HL-60 (cell line): ENCODE data around the gene STAC3.

Experiments used
- DNase-seq, 2 experiments: peaks; one replicate each; pipeline ENCODE4 v3.0.0-alpha.2; 2010 to 2020; ENCODE audit warnings: low read depth in 1 of 2, low spot score in 1 of 2
- H3K27ac ChIP-seq: fragments of 250-450 bp; sonication (Bioruptor Pico); replicated peaks from 2 replicates; pipeline ENCODE4 v1.5.1; 2020; ENCODE audit warnings: mild to moderate bottlenecking, moderate library complexity
- H3K27me3 ChIP-seq: fragments of 250-450 bp; sonication (Bioruptor Pico); 2 replicates; pipeline ENCODE4 v1.5.1; 2021; ENCODE audit warnings: mild to moderate bottlenecking, moderate library complexity; ENCODE audit not compliant: insufficient read depth, poor library complexity, severe bottlenecking
- H3K4me3 ChIP-seq: replicated peaks from 2 replicates; pipeline ENCODE4 v1.5.1; 2011; ENCODE audit warnings: mild to moderate bottlenecking, control low read depth, low read length; ENCODE audit not compliant: insufficient read depth
- CTCF ChIP-seq: IDR thresholded peaks from one replicate; pipeline ENCODE4 v1.5.1; 2011; ENCODE audit warnings: low read length, control low read depth, inconsistent platforms; ENCODE audit not compliant: insufficient read depth
- GABPA ChIP-seq: IDR thresholded peaks from 2 replicates; pipeline ENCODE4 v1.6.1; 2012; ENCODE audit warnings: low read depth
- POLR2AphosphoS5 ChIP-seq: IDR thresholded peaks from 2 replicates; pipeline ENCODE4 v1.6.1; 2012; ENCODE audit warnings: low read depth
- SPI1 ChIP-seq: IDR thresholded peaks from 2 replicates; pipeline ENCODE4 v1.6.1; 2012; ENCODE audit warnings: low read depth, mild to moderate bottlenecking, borderline replicate concordance
- TF ChIP-seq, protein P1 (sequence below): IDR thresholded peaks from 2 replicates; pipeline ENCODE4 v1.6.1; 2012; ENCODE audit warnings: low read depth; ENCODE audit not compliant: insufficient replicate concordance

The STAC3 gene

DNA sequence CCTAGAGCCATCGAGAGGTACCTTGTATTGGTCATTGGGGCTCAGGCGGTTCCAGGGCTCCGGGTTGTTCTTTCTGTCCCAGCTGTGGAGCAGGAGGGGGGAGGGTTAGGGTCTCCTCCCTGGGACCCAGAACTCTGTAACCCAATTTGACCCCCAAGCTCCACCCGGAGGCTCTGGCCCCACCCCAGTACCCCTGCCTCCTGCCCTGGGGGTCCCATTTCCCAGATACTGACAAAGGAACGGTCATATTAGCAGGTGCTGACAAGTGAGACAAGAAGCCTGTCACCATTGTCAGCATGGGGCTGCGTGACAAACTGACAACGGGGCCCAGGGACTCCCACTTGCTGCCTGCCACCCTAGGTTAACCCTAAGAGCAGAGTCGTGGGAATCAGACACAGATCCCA lies 15.3 kb downstream of the STAC3 start:
- H3K27me3 ChIP-seq = peaks cover 2% of the 10 kb centered on the region
- no peak for DNase-seq
- H3K27ac ChIP-seq = no peak overlapping the region
- no peak overlapping the region for H3K4me3 ChIP-seq
- TF ChIP-seq GABPA = no peak
- TF ChIP-seq SPI1 = no peak
- TF ChIP-seq POLR2AphosphoS5 = no peak
- TF ChIP-seq, protein P1, sequence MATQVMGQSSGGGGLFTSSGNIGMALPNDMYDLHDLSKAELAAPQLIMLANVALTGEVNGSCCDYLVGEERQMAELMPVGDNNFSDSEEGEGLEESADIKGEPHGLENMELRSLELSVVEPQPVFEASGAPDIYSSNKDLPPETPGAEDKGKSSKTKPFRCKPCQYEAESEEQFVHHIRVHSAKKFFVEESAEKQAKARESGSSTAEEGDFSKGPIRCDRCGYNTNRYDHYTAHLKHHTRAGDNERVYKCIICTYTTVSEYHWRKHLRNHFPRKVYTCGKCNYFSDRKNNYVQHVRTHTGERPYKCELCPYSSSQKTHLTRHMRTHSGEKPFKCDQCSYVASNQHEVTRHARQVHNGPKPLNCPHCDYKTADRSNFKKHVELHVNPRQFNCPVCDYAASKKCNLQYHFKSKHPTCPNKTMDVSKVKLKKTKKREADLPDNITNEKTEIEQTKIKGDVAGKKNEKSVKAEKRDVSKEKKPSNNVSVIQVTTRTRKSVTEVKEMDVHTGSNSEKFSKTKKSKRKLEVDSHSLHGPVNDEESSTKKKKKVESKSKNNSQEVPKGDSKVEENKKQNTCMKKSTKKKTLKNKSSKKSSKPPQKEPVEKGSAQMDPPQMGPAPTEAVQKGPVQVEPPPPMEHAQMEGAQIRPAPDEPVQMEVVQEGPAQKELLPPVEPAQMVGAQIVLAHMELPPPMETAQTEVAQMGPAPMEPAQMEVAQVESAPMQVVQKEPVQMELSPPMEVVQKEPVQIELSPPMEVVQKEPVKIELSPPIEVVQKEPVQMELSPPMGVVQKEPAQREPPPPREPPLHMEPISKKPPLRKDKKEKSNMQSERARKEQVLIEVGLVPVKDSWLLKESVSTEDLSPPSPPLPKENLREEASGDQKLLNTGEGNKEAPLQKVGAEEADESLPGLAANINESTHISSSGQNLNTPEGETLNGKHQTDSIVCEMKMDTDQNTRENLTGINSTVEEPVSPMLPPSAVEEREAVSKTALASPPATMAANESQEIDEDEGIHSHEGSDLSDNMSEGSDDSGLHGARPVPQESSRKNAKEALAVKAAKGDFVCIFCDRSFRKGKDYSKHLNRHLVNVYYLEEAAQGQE = no peak
- TF ChIP-seq CTCF = no peak

DNA sequence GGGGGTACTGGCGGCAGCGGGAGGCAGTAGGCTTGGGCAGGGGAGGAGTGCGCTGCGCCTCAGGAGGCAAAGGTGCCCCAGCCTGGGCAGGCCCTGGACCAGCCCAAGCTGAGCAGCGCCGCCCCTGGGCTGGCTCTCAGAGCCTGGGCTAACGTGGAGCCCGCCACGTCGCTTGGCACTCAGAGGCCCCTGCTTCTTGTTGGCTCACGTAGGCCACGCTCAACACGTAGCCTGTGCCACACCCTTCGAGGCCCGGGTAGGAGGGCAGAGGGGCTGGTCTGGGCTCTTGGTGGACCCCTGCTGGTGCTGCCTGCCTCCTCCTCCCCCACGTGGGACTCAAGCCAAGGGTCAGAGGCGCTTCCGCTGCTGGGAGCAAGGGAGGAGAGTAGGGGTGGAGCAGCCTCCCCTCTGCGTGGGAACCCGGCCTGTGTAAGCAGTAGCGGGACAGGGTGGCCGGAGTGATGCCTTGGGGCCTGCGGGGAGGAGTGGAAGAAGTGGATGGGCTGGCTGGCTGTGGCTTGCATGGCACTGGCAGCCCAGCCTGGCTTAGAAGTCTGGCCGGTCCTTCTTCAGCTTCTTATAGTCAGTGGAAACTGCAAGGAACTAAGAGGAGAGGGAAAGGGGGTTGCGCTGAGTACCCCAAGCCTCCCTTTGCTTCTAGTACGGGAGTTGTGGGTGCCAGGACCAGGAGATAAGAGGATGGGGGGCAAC lies 15.8 kb downstream of the STAC3 start:
- no peak overlapping the region for H3K27ac ChIP-seq
- no peak for TF ChIP-seq SPI1
- no peak for TF ChIP-seq GABPA
- TF ChIP-seq, protein P1 = no peak
- peak; percentile 47 for TF ChIP-seq POLR2AphosphoS5
- no peak for TF ChIP-seq CTCF
- DNase-seq = no peak
- H3K4me3 ChIP-seq = no peak overlapping the region
- H3K27me3 ChIP-seq = no peaks in the 10 kb centered on the region

DNA sequence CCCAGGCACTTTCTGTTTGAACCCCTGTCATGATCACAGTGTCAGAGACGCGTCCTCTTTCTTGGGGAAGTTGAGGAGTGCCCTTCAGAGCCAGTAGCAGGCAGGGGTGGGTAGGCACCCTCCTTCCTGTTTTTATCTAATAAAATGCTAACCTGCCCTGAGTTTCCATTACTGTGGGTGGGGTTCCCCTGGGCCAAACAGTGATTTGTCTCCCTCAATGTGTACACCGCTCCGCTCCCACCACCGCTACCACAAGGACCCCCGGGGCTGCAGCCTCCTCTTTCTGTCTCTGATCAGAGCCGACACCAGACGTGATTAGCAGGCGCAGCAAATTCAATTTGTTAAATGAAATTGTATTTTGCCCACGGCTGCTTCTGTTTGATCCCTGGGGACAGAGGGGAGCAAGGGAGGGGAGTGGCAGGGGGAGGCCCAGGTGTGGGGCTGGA lies 16.4 kb downstream of the STAC3 start:
- Histone ChIP-seq H3K4me3 (no peak overlapping the region), H3K27ac (no peak overlapping the region), H3K27me3 (no peaks in the 10 kb centered on the region)
- no peak for DNase-seq
- TF ChIP-seq SPI1 = no peak; the same call in 1 of the 2 replicates
- TF ChIP-seq CTCF = no peak

GRCh38 chr12:57234233-57234570 lies 16.8 kb downstream of the STAC3 start:
- H3K27me3 ChIP-seq = no peaks in the 10 kb centered on the region

More at GRCh38 chr12:57234233-57234570, 16.8 kb downstream of the STAC3 start:
- DNase-seq = no peak
- H3K4me3 ChIP-seq = no peak overlapping the region
- TF ChIP-seq POLR2AphosphoS5 = no peak
- TF ChIP-seq, protein P1 = no peak
- TF ChIP-seq GABPA = no peak
- TF ChIP-seq CTCF = no peak
- TF ChIP-seq SPI1 = no peak
- no peak overlapping the region for H3K27ac ChIP-seq
